Ectodermal cell (in vitro differentiated cells): Measurements from ENCODE around the gene HAPLN2.

Source experiments
- H3K27ac ChIP-seq: 2 replicates; pipeline ENCODE4 v1.7.0; 2013; ENCODE audit warnings: mild to moderate bottlenecking, low read depth, low read length; ENCODE audit not compliant: insufficient read depth, poor library complexity, severe bottlenecking
- H3K27me3 ChIP-seq: 2 replicates; pipeline ENCODE4 v1.7.0; 2013; ENCODE audit warnings: mild to moderate bottlenecking, low read length; ENCODE audit not compliant: insufficient read depth, control insufficient read depth, poor library complexity, severe bottlenecking
- H3K36me3 ChIP-seq: one replicate; pipeline ENCODE4 v1.7.0; 2013; ENCODE audit warnings: low read length; ENCODE audit not compliant: control insufficient read depth, insufficient read depth
- H3K4me1 ChIP-seq: one replicate; pipeline ENCODE4 v1.7.0; 2013; ENCODE audit warnings: low read length; ENCODE audit not compliant: control insufficient read depth, insufficient read depth
- H3K4me3 ChIP-seq: 2 replicates; pipeline ENCODE4 v1.7.0; 2013; ENCODE audit warnings: low read depth, low read length, control low read depth; ENCODE audit not compliant: insufficient read depth
- H3K9me3 ChIP-seq: 2 replicates; pipeline ENCODE4 v1.7.0; 2013; ENCODE audit warnings: mild to moderate bottlenecking, low read length, moderate library complexity; ENCODE audit not compliant: control insufficient read depth
- WGBS, 2 experiments: methylation state at CpG; one replicate each; pipeline ENCODE4 v1.1.7; 2013; ENCODE audit warnings: missing lambda C conversion rate in 2 of 2; 5-methylcytosine and 5-hydroxymethylcytosine counted together

HAPLN2 gene

DNA sequence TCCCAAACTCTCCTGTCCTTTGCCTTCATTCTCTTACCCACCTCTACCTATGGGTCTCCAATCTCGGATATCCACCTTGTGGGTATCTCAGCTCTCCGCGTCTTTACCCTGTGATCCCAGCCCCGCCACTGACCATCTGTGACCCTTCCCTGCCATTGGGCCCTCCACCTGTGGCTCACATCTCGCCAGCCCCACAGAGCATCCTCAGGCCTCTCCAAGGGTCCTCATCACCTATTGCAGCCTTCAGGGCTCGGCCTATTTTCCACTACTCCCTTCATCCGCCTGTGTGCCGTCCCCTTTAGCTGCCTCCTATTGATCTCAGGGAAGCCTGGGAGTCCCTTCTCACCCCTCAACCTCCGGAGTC, 33.8 kb downstream of the HAPLN2 start:
- peaks cover 10% of the 10 kb centered on the region for H3K4me1 ChIP-seq
- no peaks in the 10 kb centered on the region for H3K36me3 ChIP-seq
- no peak overlapping the region for H3K27ac ChIP-seq
- H3K4me3 ChIP-seq = no peak overlapping the region
- 86 to 89% methylated on average over 9 of the region's 9 CpGs for WGBS, 2 experiments
- H3K27me3 ChIP-seq = peaks cover 94% of the 10 kb centered on the region
- H3K9me3 ChIP-seq = no peaks in the 10 kb centered on the region

GRCh38 chr1:156654700-156655099, 35.5 kb downstream of the HAPLN2 start:
- no peaks in the 10 kb centered on the region for H3K9me3 ChIP-seq
- H3K4me3 ChIP-seq = no peak overlapping the region
- 63 to 77% methylated on average over 1 of the region's 1 CpG for WGBS, 2 experiments
- peaks cover 10% of the 10 kb centered on the region for H3K4me1 ChIP-seq
- H3K27ac ChIP-seq = no peak overlapping the region
- H3K27me3 ChIP-seq = peaks cover 94% of the 10 kb centered on the region
- H3K36me3 ChIP-seq = no peaks in the 10 kb centered on the region

DNA sequence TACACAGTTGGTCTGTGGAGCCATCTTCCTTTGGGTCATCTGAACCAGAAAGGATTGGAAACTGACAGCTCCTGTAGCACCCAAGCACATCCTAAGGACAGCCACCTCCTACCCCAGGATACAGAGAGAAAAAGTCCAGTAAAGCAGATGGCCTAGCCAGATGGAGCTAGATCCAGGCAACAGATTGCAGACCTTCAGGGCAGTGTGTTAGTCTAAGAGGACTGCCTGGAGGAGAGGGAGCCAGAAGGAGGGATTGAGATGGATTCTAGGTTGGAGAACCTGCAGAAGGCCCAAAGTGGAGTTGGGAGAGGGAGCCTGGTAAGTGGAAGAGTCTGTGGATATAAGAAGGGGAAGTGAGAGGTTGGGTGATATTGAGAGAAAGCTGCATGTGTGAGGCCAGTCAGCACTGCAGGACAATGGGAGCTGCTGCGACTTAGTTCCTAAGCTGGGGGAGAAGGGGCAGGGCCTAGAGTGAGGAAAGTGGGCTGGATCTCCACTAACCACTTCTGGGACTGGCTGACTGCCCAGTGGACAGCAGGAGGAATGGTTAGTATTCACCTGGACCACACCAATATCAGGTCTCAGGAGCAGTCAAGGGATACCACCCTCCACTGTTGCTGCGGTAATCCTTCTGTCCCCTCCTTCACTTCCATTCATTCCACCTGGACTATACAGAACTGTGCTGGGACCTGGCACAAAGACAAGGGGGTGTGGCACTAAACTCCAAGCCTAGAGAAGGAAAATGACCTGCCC, 36.1 kb downstream of the HAPLN2 start:
- Histone ChIP-seq H3K9me3 (no peaks in the 10 kb centered on the region), H3K36me3 (no peaks in the 10 kb centered on the region), H3K27me3 (peaks cover 90% of the 10 kb centered on the region), H3K4me3 (no peak overlapping the region), H3K4me1 (peaks cover 10% of the 10 kb centered on the region), H3K27ac (no peak overlapping the region)
- 63 to 65% methylated on average over 2 of the region's 2 CpGs for WGBS, 2 experiments

- no peaks in the 10 kb centered on the region for H3K9me3 ChIP-seq
- H3K4me3 ChIP-seq = no peak overlapping the region
- peaks cover 84% of the 10 kb centered on the region for H3K27me3 ChIP-seq
- 75 to 79% methylated on average over 9 of the region's 9 CpGs for WGBS, 2 experiments
- no peaks in the 10 kb centered on the region for H3K36me3 ChIP-seq
- H3K4me1 ChIP-seq = peaks cover 17% of the 10 kb centered on the region
- H3K27ac ChIP-seq = no peak overlapping the region
Observed at GRCh38 chr1:156655904-156656516, 36.8 kb downstream of the HAPLN2 start.

DNA sequence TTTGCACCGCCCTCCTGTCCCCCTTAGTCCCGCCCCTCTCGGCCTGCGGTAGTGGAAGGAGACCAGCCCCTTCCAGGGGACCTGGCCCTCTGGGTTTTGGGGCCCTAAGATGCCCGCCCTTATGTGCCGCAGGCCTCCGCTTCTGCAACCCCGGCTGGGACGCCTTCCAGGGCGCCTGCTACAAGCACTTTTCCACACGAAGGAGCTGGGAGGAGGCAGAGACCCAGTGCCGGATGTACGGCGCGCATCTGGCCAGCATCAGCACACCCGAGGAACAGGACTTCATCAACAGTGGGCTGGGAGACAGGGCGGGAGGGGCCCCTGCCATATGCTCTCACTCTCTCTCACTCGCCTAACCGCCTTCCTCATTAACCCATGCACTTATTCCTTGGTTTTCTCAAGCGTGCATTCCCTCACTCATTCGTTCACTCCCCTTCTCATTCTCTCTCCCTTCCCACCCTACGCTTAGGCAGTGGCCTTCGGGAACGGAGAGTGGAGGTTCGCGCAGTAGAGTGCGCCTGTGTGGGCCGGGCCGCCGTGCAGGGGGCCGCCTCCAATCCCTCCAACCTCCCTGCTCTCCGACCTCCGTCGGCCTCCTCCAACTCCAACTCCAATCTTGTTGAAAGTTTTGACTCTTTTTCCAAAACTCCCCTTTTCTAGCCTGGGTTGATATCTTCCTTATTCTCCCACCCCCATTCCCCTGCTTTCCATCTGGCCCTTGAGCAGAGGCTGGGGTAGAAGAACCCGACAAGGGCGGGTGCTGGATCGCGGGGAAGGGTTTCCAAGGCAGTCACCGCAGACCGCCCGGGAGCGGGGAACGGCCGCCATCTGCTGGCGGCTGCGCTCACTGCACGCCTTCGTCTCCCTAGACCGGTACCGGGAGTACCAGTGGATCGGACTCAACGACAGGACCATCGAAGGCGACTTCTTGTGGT, 37.9 kb downstream of the HAPLN2 start:
- H3K4me1 ChIP-seq = peaks cover 27% of the 10 kb centered on the region
- H3K27me3 ChIP-seq = peaks cover 73% of the 10 kb centered on the region
- no peaks in the 10 kb centered on the region for H3K9me3 ChIP-seq
- H3K4me3 ChIP-seq = no peak overlapping the region
- 13 to 14% methylated on average over 54 of the region's 54 CpGs for WGBS, 2 experiments
- H3K27ac ChIP-seq = no peak overlapping the region
- H3K36me3 ChIP-seq = no peaks in the 10 kb centered on the region

GRCh38 chr1:156657741-156658319, 38.6 kb downstream of the HAPLN2 start:
- Histone ChIP-seq H3K4me3 (no peak overlapping the region), H3K9me3 (no peaks in the 10 kb centered on the region), H3K27me3 (peaks cover 68% of the 10 kb centered on the region), H3K27ac (no peak overlapping the region), H3K4me1 (peaks cover 35% of the 10 kb centered on the region), H3K36me3 (no peaks in the 10 kb centered on the region)
- 34 to 36% methylated on average over 15 of the region's 15 CpGs for WGBS, 2 experiments

- Histone ChIP-seq H3K27me3 (peaks cover 63% of the 10 kb centered on the region), H3K27ac (no peak overlapping the region), H3K36me3 (no peaks in the 10 kb centered on the region), H3K4me3 (no peak overlapping the region), H3K9me3 (no peaks in the 10 kb centered on the region), H3K4me1 (peaks cover 42% of the 10 kb centered on the region)
- WGBS, 2 experiments = 94 to 95% methylated on average over 14 of the region's 14 CpGs
Observed at GRCh38 chr1:156658496-156658895, 39.3 kb downstream of the HAPLN2 start.

DNA sequence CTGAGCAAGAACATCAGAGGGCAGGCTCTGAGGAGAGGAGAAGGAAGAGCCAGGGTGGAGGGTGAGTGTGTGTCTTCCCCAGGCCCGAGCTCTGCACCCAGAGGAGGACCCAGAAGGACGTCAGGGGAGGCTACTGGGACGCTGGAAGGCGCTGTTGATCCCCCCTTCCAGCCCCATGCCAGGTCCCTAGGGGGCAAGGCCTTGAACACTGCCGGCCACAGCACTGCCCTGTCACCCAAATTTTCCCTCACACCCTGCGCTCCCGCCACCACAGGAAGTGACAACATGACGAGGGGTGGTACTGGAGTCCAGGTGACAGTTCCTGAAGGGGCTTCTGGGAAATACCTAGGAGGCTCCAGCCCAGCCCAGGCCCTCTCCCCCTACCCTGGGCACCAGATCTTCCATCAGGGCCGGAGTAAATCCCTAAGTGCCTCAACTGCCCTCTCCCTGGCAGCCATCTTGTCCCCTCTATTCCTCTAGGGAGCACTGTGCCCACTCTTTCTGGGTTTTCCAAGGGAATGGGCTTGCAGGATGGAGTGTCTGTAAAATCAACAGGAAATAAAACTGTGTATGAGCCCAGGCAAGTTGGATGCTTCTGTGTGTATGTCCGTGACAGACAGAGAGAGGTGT, 39.8 kb downstream of the HAPLN2 start:
- Histone ChIP-seq H3K27me3 (peaks cover 58% of the 10 kb centered on the region), H3K4me1 (peaks cover 47% of the 10 kb centered on the region), H3K36me3 (no peaks in the 10 kb centered on the region), H3K27ac (no peak overlapping the region), H3K9me3 (no peaks in the 10 kb centered on the region), H3K4me3 (no peak overlapping the region)
- WGBS, 2 experiments = 83 to 87% methylated on average over 10 of the region's 10 CpGs

DNA sequence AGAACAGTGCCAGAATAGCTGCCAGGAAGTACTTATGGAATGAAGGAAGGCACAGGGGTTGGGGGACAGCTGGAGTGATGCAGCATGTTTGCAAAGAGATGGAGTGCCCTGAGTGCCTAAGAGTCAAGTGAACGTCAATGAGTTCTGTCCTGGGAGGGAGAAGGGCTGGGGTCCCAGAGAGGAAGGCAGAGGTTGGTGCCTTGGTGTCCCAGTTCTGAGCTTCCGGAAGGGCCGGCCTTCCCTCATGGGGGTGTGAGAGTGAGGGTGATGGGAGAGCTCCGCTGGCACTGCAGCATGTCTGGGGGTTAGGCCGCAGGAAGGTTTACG, 40.4 kb downstream of the HAPLN2 start:
- 33 to 35% methylated on average over 6 of the region's 6 CpGs for WGBS, 2 experiments
- H3K4me3 ChIP-seq = no peak overlapping the region
- H3K27me3 ChIP-seq = peaks cover 52% of the 10 kb centered on the region
- H3K36me3 ChIP-seq = no peaks in the 10 kb centered on the region
- no peak overlapping the region for H3K27ac ChIP-seq
- H3K4me1 ChIP-seq = peaks cover 53% of the 10 kb centered on the region
- no peaks in the 10 kb centered on the region for H3K9me3 ChIP-seq
